EH (cell line): Measurements from ENCODE around the gene CLDN15.
"Not testable (repeated sequence)": the region's sequence is repeated elsewhere in the genome, so short reads cannot be mapped to it uniquely, and the experiment has no call there.

ENCODE experiments used
- DNase-seq: peaks from one replicate; pipeline ENCODE4 v3.0.0-alpha.2; 2015; ENCODE audit warnings: low read depth

CLDN15 gene, protein sequence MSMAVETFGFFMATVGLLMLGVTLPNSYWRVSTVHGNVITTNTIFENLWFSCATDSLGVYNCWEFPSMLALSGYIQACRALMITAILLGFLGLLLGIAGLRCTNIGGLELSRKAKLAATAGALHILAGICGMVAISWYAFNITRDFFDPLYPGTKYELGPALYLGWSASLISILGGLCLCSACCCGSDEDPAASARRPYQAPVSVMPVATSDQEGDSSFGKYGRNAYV

GRCh38 chr7:101237206-101238067, at the start of gene CLDN15:
CLDN15 (minus strand) TSS chr7:101237802; CDS start chr7:101237581, 221 bp downstream.
- DNase-seq, result peak; percentile 50

- no peak for DNase-seq
These were observed 49.4 kb upstream of the CLDN15 start for GRCh38 chr7:101287032-101287431.

GRCh38 chr7:101285880-101286279, 48.3 kb upstream of the CLDN15 start:
- not testable (repeated sequence) for DNase-seq

DNA sequence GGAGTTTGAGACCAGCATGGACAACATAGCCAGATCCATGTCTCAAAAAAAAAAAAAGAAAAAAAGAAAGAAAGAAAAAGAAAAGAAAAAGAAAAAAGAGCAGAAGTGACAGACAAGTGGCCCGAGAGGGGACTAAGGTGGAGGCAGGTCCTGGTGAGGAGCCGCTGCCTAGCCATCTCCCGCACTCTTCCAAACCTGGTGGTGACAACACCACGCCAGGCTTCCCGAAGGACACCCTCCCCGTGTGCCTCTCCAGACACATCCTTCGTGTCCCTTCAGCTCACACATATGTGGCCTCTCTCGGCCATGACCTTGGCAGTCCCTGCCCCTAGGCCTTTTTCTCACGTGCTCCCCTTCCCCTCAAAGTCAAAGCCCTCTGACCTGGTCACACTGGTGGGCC, 47.6 kb upstream of the CLDN15 start:
- DNase-seq, result no peak

- DNase-seq, result not testable (repeated sequence)
These were observed 43.3 kb upstream of the CLDN15 start for GRCh38 chr7:101280912-101281311.

DNA sequence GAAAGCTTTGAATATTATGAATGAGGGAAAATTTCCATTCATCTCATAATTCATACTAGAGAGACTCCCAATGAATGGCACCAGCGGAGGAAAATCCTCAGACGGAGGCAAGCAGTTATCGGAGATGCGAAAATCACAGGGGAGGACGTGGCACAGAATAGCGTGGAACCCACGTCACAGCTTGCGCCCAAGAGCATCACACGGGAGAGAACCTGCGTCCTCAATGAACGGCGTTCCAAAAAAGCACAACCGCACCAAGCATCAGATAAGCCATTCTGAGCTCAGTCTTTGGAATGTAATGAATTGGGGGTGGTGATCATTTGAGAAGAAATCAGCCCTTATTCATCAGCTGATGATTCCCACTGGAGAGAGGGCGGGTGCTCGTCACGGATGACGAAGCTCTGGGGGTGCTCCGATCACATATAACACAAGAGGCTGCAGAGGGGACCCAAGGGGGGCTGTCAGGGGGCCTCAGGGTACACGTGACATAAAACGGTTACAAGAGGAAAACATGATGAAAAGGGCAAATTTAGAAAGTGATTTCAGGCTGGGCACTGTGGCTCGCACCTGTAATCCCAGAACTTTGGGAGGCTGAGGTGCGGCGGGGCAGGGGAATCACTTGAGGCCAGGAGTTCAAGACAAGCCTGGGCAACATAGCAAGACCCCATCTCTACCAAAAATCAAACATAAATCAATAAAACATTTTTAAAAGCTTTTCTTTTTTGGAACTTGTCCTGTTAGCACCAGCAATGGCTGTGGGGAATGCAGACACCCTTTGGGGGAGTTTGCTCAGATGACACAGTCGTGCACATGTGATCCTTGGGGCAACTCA, 41.1 kb upstream of the CLDN15 start:
- no peak for DNase-seq

DNA sequence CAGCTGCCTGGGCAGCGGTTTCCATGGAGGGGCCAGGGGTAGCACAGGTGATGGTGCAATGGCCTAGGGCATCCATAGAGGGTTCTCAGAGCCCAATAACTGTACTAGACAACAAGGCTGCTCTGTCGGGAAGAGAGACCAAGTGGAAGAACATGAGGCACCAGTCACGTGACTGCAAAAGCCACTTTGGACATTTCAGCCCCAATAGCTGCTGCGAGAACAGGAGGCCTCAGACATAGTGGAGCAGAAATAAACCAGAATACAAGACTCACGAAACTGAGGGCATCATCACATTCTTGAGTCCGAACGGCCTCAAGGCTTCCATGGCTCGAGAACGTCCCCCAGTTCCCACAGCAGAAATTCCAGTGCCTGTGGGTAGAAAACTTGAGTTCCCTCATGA, 39.6 kb upstream of the CLDN15 start:
- no peak for DNase-seq

GRCh38 chr7:101273206-101273605, 35.6 kb upstream of the CLDN15 start:
- no peak for DNase-seq

DNA sequence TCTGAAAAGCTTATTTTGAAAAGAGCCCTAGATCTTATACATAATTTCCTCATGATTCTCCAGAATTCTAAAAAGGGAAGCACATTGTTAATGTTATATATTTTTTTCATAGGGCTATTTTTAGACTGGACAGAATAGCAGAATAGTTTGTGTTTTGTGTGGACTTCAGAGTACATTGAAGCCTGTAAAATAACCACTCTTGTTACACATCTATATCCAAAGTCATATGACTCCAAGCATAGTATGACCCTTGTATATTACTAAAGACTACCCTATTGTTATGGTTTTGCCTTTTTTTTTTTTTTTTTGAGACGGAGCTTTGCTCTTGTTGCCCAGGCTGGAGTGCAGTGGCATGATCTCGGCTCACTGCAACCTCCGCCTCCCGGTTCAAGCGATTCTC, 33.4 kb upstream of the CLDN15 start:
- DNase-seq, result no peak

GRCh38 chr7:101269664-101270063, 32.1 kb upstream of the CLDN15 start:
- no peak for DNase-seq

- DNase-seq, result no peak
These were observed 28.3 kb upstream of the CLDN15 start for GRCh38 chr7:101265622-101266516.

DNA sequence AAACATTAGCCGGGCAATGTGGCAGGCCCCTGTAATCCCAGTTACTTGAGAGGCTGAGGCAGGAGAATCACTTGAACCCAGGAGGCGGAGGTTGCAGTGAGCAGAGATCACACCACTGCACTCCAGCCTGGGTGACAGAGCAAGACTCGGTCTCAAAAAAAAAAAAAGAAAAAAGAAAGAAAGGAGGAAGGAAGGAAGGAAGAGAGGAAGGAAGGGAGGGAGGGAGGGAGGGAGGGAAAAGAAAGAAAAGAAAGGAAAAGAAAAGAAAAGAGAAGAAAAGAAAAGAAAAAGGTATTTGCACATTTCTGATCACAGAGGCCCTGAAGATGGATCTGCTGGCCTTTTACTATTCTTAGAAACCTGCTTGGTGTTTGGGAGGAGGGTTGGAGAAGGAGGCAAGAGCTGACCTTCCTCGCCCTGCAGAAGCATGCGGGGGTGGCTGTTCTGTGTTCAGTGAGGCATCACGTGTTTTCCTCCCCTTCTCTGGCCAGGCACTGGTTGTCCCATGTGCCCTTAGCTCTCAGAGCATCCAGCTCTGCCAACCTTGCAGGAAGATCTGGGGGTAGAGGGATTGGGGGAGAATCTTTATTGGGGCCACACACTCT, 26.6 kb upstream of the CLDN15 start:
- DNase-seq, result peak; percentile 30

DNA sequence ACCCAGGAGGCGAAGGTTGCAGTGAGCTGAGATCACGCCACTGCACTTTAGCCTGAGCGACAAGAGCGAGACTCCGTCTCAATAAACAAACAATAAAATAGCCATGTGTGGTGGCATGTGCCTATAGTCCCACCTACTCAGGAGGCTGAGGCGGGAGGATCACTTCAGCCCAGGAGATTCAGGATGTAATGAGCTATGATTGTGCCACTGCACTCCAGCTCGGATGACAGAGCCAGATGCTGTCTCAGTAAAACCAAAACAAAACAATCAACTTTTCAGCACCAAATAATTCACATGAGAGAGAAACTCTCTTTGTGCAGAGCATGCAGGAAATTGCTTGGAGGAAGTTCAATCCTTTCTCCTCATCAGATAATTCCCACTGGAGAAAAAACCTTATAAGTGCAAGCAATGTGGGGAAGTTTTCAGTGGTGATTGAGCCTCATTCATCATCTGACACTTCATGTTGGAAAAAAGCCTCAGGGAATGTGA, 20.7 kb upstream of the CLDN15 start:
- peak; percentile 41 for DNase-seq

GRCh38 chr7:101255796-101256195, 18.2 kb upstream of the CLDN15 start:
- no peak for DNase-seq

- not testable (repeated sequence) for DNase-seq
These were observed 15.6 kb upstream of the CLDN15 start for GRCh38 chr7:101253199-101253598.

DNA sequence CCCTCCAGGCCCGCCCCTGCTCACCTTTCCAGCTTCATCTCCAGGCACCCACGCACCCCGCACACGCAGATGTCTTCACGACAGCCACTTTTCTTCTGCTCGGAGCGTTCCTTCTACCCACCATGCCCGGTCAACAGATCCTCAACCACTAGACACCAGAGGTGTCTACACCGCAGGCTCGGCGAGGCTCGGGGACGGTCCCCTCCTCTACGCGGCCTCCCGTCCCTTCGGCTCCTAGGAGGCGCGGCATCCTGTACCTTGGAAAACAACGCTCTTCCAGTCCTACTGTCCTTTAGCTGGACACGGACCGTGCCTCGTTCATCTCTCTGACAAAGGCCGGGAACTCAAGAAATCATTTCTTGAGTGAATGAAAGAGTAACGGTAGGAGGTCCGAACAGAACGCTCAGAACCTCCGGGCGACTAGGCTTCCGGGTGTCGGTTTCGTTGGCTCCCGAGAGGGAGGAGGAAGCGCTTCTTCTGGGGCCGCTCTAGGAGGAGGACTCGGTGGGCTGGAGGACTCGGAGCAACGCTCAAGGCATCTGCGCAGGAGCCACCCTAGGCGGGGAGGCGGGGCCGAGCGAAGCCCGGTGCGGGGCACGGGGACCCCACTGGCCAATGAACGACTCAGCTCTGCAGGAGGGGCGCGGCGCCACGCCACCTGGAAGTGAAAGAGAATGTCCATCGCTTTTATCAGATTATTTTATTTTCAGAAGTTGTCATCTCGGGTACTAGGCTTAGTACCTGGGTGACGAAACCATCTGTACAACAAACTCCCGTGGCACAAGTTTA, 14.5 kb upstream of the CLDN15 start:
- DNase-seq, result peak; percentile 98

GRCh38 chr7:101250324-101250723, 12.7 kb upstream of the CLDN15 start:
- DNase-seq, result no peak

DNA sequence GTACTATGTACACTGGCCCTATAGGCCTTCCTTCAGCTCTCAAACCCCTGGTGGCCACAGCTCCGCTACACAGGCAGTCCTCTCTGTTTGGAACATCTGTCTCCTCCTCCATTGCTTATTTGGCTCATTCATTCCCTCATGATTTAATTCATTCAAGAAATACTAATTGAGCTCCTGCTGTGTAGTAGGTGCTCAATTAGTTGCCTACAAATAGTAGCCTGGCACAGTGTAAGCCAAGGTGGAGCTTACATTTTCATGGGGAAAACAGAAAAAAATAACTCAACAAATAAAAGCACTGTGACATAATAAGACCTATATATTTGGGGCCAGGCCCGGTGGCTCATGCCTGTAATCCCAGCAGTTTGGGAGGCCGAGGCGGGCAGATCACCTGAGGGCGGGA, 10.7 kb upstream of the CLDN15 start:
- no peak for DNase-seq

GRCh38 chr7:101245147-101245668, 7.6 kb upstream of the CLDN15 start:
- no peak for DNase-seq
